ENCODE data around the gene ACADVL.

GRCh38 chr17:7208027-7208571 lies 11.6 kb upstream of the ACADVL start:
- TF ChIP-seq CTCF (IDR thresholded peaks at IDR 0.05) (no peak), ZFX (IDR thresholded peaks at IDR 0.05; ENCODE audit: borderline replicate concordance) (no peak)
